NCI-H226 (cell line): ENCODE data around the gene CCL13.

ENCODE experiments used
- DNase-seq: peaks from one replicate; pipeline ENCODE4 v3.0.0-alpha.2; 2015

The CCL13 gene

GRCh38 chr17:34364751-34365150 is 8.5 kb downstream of the CCL13 start:
- DNase-seq: no peak

GRCh38 chr17:34365340-34365739 is 9.1 kb downstream of the CCL13 start:
- DNase-seq: no peak

GRCh38 chr17:34366010-34366409 is 9.7 kb downstream of the CCL13 start:
- DNase-seq: no peak

GRCh38 chr17:34366529-34367107 is 10.3 kb downstream of the CCL13 start:
- DNase-seq: no peak

GRCh38 chr17:34367486-34368195 is 11.4 kb downstream of the CCL13 start:
- no peak for DNase-seq

- DNase-seq: no peak
Measured at GRCh38 chr17:34368196-34368945, 12.1 kb downstream of the CCL13 start.

- DNase-seq: no peak
Measured at GRCh38 chr17:34368946-34369500, 12.7 kb downstream of the CCL13 start.

GRCh38 chr17:34369571-34369970 is 13.3 kb downstream of the CCL13 start:
- DNase-seq: no peak

GRCh38 chr17:34370376-34370996 is 14.2 kb downstream of the CCL13 start:
- no peak for DNase-seq

GRCh38 chr17:34370997-34371395 is 14.7 kb downstream of the CCL13 start:
- no peak for DNase-seq

- no peak for DNase-seq
Measured at GRCh38 chr17:34371405-34372100, 15.3 kb downstream of the CCL13 start.

- no peak for DNase-seq
Measured at GRCh38 chr17:34374457-34374856, 18.2 kb downstream of the CCL13 start.

- no peak for DNase-seq
Measured at GRCh38 chr17:34375426-34375997, 19.2 kb downstream of the CCL13 start.

- DNase-seq: no peak
Measured at GRCh38 chr17:34377078-34377823, 21.0 kb downstream of the CCL13 start.

- DNase-seq: no peak
Measured at GRCh38 chr17:34378664-34379101, 22.4 kb downstream of the CCL13 start.

GRCh38 chr17:34379868-34380267 is 23.6 kb downstream of the CCL13 start:
- no peak for DNase-seq

GRCh38 chr17:34382621-34383124 is 26.4 kb downstream of the CCL13 start:
- no peak for DNase-seq

- DNase-seq: no peak
Measured at GRCh38 chr17:34383216-34383615, 26.9 kb downstream of the CCL13 start.

- DNase-seq: no peak
Measured at GRCh38 chr17:34384271-34384670, 28.0 kb downstream of the CCL13 start.

- no peak for DNase-seq
Measured at GRCh38 chr17:34384822-34385605, 28.7 kb downstream of the CCL13 start.

- DNase-seq: no peak
Measured at GRCh38 chr17:34386343-34386696, 30.0 kb downstream of the CCL13 start.
